Spleen (tissue), 7 donors: ENCODE measurements around the gene PLXNA2.

Source experiments
- CTCF ChIP-seq, 11 experiments: fragments of 200-600 bp in 7 of 11; fragments of 450-650 bp in 4 of 11; sonication (generic) in 4 of 11; IDR thresholded peaks in 8 of 11; conservative IDR thresholded peaks in 3 of 11; 1 replicate in 7 of 11; 2 replicates in 4 of 11; pipeline versions ENCODE4 v1.4.0 to v1.8.0; 2016 to 2021; ENCODE audit warnings: antibody characterized with exemption in 11 of 11, inconsistent platforms in 4 of 11, mild to moderate bottlenecking in 1 of 11
- POLR2A ChIP-seq, 3 donors: fragments of 450-650 bp; IDR thresholded peaks; one replicate each; pipeline ENCODE4 v1.5.1; 2017; ENCODE audit warnings: antibody characterized with exemption in 3 of 3, mild to moderate bottlenecking in 1 of 3
- POLR2AphosphoS5 ChIP-seq, 3 donors: sonication (generic); formaldehyde crosslinking; IDR thresholded peaks; one replicate each; pipeline ENCODE4 v1.5.1; 2017; ENCODE audit warnings: antibody characterized with exemption in 3 of 3
- donor health status: DM: no; HTN: no; CAD: no; lungs with moderate emphysema.
- donor health status: DM: no; HTN: no; CAD: no.
- donor health status: DM: no; HTN: no; CAD: no.

- TF ChIP-seq POLR2A (IDR thresholded peaks at IDR 0.05) (no peak), CTCF (IDR thresholded peaks at IDR 0.05 in 8 of 11, conservative IDR thresholded peaks at IDR 0.05 in 3 of 11) (no peak), POLR2AphosphoS5 (IDR thresholded peaks at IDR 0.05) (no peak)
Measured at GRCh38 chr1:208194944-208195343, 49.2 kb downstream of the PLXNA2 start.
